HepG2 (cell line): ENCODE data around the gene ZNF157. TPM values are rescaled to one million over a fixed set of nuclear protein-coding genes. Genes with fewer than 3 reads are reported as not detected.

Experiments used
- ATAC-seq: fragments of 200-7000 bp; cut with Tn5 transposase; 3 replicates; pipeline ENCODE4 v1.9.1; 2020; ENCODE audit warnings: mild to moderate bottlenecking, moderate library complexity
- BruUV-seq: library from RNA; stranded (reverse); fragments of 400-500 nt; replicated peaks from 2 replicates; lab custom pipeline; 2021; lab: Mats Ljungman, UMichigan
- CTCF ChIA-PET: fragments of 300-600 bp; formaldehyde crosslinking; extraction: SDS; loops from one replicate; lab custom pipeline; 2021; ENCODE audit warnings: low total read pairs, inconsistent platforms, low intra/inter-chr PET ratio; lab: Yijun Ruan, JAX
- POLR2A ChIA-PET: fragments of 350-600 bp; sonication (Branson Sonifier 250); formaldehyde crosslinking; loops from one replicate; lab custom pipeline; 2020; ENCODE audit warnings: antibody characterized with exemption, inconsistent platforms; lab: Yijun Ruan, JAX
- DNase-seq: peaks from one replicate; pipeline ENCODE4 v3.0.0-alpha.2; 2015; ENCODE audit warnings: low spot score
- FAIRE-seq: peaks from 3 replicates; lab custom pipeline; 2011; peaks lifted over from hg19 to GRCh38; lab: Jason Lieb, UNC
- H2AFZ ChIP-seq: one replicate; pipeline ENCODE4 v1.6.1; 2011; ENCODE audit warnings: low read length, inconsistent platforms
- H3K27ac ChIP-seq: fragments of 300-600 bp; 3 replicates; pipeline ENCODE4 v1.8.0; 2011; ENCODE audit warnings: mixed run types, mild to moderate bottlenecking, mixed read lengths, low read length, inconsistent platforms; ENCODE audit not compliant: insufficient read depth; ENCODE audit errors: extremely low read length
- H3K27me3 ChIP-seq, 2 experiments: fragments of 200-600 bp in 1 of 2; 2 replicates in 1 of 2; 3 replicates in 1 of 2; pipeline versions ENCODE4 v1.6.0 to v1.8.0; 2011; ENCODE audit warnings: low read length in 2 of 2, mild to moderate bottlenecking in 2 of 2, moderate library complexity in 2 of 2, inconsistent platforms in 1 of 2; ENCODE audit not compliant: insufficient read depth in 2 of 2, control insufficient read depth in 1 of 2
- H3K36me3 ChIP-seq, 2 experiments: fragments of 200-600 bp in 1 of 2; replicated peaks in 1 of 2; 2 replicates in 1 of 2; 3 replicates in 1 of 2; pipeline versions ENCODE4 v1.5.1 to v1.8.0; 2011; ENCODE audit warnings: low read length in 2 of 2, inconsistent platforms in 1 of 2; ENCODE audit not compliant: insufficient read depth in 2 of 2, control insufficient read depth in 1 of 2
- H3K4me1 ChIP-seq: 2 replicates; pipeline ENCODE4 v1.5.1; 2012; ENCODE audit warnings: low read length, inconsistent platforms; ENCODE audit not compliant: insufficient read depth
- H3K4me2 ChIP-seq: 2 replicates; pipeline ENCODE4 v1.6.0; 2011; ENCODE audit warnings: low read depth, low read length, inconsistent platforms
- H3K4me3 ChIP-seq, 3 experiments: fragments of 200-600 bp in 1 of 3; sonication (generic), shearing (Covaris generic) in 1 of 3; replicated peaks in 1 of 3; 2 replicates each; pipeline ENCODE4 v1.5.1; 2011 to 2016; ENCODE audit warnings: low read length in 3 of 3, inconsistent platforms in 2 of 3, low read depth in 2 of 3, mild to moderate bottlenecking in 2 of 3, control low read depth in 1 of 3, mixed read lengths in 1 of 3; ENCODE audit not compliant: insufficient read depth in 1 of 3
- H3K79me2 ChIP-seq: one replicate; pipeline ENCODE4 v1.6.1; 2011; ENCODE audit warnings: low read length, inconsistent platforms; ENCODE audit not compliant: insufficient read depth
- H3K9ac ChIP-seq: 2 replicates; pipeline ENCODE4 v1.6.0; 2011; ENCODE audit warnings: mild to moderate bottlenecking, low read depth, low read length, inconsistent platforms; ENCODE audit not compliant: insufficient read depth
- H3K9me3 ChIP-seq: 2 replicates; pipeline ENCODE4 v1.5.1; 2012; ENCODE audit warnings: mild to moderate bottlenecking, low read length
- H4K20me1 ChIP-seq: 2 replicates; pipeline ENCODE4 v1.6.0; 2011; ENCODE audit warnings: inconsistent platforms, mild to moderate bottlenecking, low read length, moderate library complexity; ENCODE audit not compliant: insufficient read depth
- ASH2L ChIP-seq: fragments of 300-600, 200-600 bp; sonication (generic); IDR thresholded peaks from 2 replicates; pipeline ENCODE4 v1.7.0; 2017; ENCODE audit warnings: low read depth, mild to moderate bottlenecking, moderate library complexity, mixed read lengths, low read length; ENCODE audit not compliant: insufficient read length
- ZNF33B ChIP-seq: sonication (generic); formaldehyde crosslinking; IDR thresholded peaks from 2 replicates; pipeline ENCODE4 v1.5.1; 2020; ENCODE audit warnings: mild to moderate bottlenecking, missing genetic modification reagents
- ZNF660 ChIP-seq: sonication (generic); formaldehyde crosslinking; IDR thresholded peaks from 2 replicates; pipeline ENCODE4 v1.5.1; 2020; ENCODE audit warnings: mild to moderate bottlenecking, low read depth, missing genetic modification reagents, borderline replicate concordance
- ZNF747 ChIP-seq: sonication (generic); formaldehyde crosslinking; IDR thresholded peaks from 2 replicates; pipeline ENCODE4 v1.8.1; 2023; ENCODE audit warnings: missing genetic modification reagents, mild to moderate bottlenecking, borderline replicate concordance
- ZSCAN12 ChIP-seq: sonication (generic); formaldehyde crosslinking; IDR thresholded peaks from 2 replicates; pipeline ENCODE4 v1.9.0; 2021; ENCODE audit warnings: mild to moderate bottlenecking, missing genetic modification reagents
- WGBS: methylation state at CpG from one replicate; pipeline ENCODE4 v1.1.6; 2017; ENCODE audit warnings: low lambda C conversion rate; 5-methylcytosine and 5-hydroxymethylcytosine counted together
- in situ Hi-C: cut with HindIII; loops from 2 replicates; pipeline ENCODE4 v1.10.0; 2017; ENCODE audit warnings: low pct_unique_long_range_greater_than_20kb; ENCODE audit not compliant: extremely low pct_ligation_motif_present
- intact Hi-C: fragments of 100-400 bp; cut with micrococcal nuclease; formaldehyde crosslinking; loops from one replicate; pipeline ENCODE4 v1.10.0; 2022; ENCODE audit not compliant: unreplicated experiment
- polyA plus RNA-seq, 8 experiments: library from polyadenylated mRNA; depleted of rRNA in 3 of 8; stranded (reverse) in 7 of 8; unstranded in 1 of 8; fragments of >200 nt; fragmentation: Illumina TruSeq in 4 of 8; extraction: Trizol in 4 of 8; gene quantifications; 2 replicates each; pipeline versions ENCODE4 v1.2.1 to v1.2.3, GENCODE V29; 2011 to 2016; ENCODE audit warnings: low read depth in 4 of 8, missing spikeins in 1 of 8, mixed read lengths in 1 of 8; ENCODE audit not compliant: insufficient read depth in 1 of 8
- total RNA-seq, 5 experiments: library from RNA; depleted of rRNA; stranded (reverse); fragments of >200 nt; fragmentation: Illumina TruSeq; extraction: Trizol; gene quantifications; 2 replicates each; pipeline ENCODE4 v1.2.3, GENCODE V29; 2016; ENCODE audit warnings: low read depth in 1 of 5
- TF ChIP-seq, protein P1 (sequence below): fragments of 450-650 bp; IDR thresholded peaks from 2 replicates; pipeline ENCODE4 v1.6.1; 2017
- TF ChIP-seq, protein P2 (sequence below): sonication (generic); formaldehyde crosslinking; IDR thresholded peaks from 2 replicates; pipeline ENCODE4 v1.9.0; 2021; ENCODE audit warnings: missing genetic modification reagents, mild to moderate bottlenecking, borderline replicate concordance
- TF ChIP-seq, protein P3 (sequence below), 2 experiments: fragments of 450-650 bp in 1 of 2; sonication (generic) in 1 of 2; formaldehyde crosslinking in 1 of 2; IDR thresholded peaks; 2 replicates each; pipeline versions ENCODE4 v1.6.1 to v1.8.0; 2016 to 2022; ENCODE audit warnings: antibody characterized with exemption in 1 of 2, mild to moderate bottlenecking in 1 of 2, missing genetic modification reagents in 1 of 2

ZNF157 gene
- total and polyA plus RNA-seq, 2 of the 13 experiments (the other 11 are each of a cell fraction or from before 2014, with no cell fraction given): not detected

DNA sequence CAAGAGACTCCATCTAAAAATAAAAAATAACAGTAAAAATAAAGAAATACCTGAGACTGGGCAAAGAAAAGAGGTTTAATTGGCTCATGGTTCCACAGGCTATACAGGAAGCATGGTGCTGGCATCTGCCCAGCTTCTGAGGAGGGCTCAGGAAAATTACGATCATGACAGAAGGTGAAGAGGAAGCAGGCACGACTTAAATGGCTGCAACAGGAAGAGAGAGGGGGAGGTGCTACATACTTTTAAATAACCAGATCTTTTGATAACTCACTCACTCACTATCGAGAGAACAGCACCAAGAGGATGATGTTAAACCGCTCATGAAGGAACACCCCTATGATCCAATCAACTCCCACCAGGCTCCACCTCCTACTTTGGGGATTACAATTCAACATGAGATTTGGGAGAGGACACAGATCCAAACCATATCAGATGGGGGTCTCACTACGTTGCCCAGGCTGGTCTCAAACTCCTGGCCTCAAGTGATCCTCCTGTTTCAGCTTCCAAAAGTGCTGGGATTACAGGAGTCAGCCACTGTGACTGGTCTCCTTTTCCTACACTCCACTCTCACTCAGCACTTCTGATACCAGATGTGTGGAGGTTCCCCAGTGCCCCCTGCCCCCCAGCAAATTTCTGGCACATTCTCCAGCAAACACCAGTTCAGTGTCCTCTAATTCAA lies 11.9 kb upstream of the ZNF157 start (continued):
- TF ChIP-seq, protein P1, sequence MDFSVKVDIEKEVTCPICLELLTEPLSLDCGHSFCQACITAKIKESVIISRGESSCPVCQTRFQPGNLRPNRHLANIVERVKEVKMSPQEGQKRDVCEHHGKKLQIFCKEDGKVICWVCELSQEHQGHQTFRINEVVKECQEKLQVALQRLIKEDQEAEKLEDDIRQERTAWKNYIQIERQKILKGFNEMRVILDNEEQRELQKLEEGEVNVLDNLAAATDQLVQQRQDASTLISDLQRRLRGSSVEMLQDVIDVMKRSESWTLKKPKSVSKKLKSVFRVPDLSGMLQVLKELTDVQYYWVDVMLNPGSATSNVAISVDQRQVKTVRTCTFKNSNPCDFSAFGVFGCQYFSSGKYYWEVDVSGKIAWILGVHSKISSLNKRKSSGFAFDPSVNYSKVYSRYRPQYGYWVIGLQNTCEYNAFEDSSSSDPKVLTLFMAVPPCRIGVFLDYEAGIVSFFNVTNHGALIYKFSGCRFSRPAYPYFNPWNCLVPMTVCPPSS: no peak
- TF ChIP-seq ZNF747 (CRISPR knock-in tag): no peak

DNA sequence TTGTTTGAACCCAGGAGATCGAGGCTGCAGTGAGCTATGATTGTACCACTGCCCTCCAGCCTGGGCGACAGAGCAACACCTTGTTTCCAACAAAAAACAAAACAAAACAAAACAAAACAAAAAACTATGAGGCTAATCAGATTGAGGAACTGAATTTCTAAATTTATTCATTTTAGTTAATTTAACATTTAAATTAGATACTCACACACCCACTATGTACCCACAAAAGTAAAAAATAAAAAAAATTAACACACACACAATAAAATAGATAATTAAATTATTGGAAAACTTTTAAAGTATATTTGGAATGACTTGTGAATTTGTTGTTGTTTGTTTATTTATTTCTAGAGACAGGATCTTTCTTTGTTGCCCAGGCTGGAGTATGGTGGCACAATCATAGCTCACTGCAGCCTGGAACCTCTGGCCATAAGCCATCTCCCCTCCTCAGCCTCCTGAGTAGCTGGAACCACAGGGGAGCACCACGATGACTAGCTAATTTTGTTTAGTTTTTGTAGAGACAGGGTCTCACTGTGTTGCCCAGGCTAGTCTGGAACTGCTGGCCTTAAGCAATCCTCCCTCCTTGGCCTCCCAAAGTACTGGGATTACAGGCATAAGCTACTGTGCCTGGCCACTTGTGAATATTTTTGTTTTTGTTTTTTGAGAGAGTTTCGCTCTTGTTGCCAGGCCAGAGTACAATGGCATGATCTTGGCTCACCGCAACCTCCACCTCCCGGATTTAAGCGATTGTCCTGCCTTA lies 9.8 kb upstream of the ZNF157 start:
- in situ Hi-C loops (no loop called here), intact Hi-C loops (no loop called here)
- peaks cover 18% of the 10 kb centered on the region for H3K4me1 ChIP-seq
- H3K9me3 ChIP-seq: no peaks in the 10 kb centered on the region
- H3K4me3 ChIP-seq: no peak overlapping the region
- no peaks in the 10 kb centered on the region for H3K27me3 ChIP-seq
- ATAC-seq: no peak
- H3K9ac ChIP-seq: no peak overlapping the region
- H2AFZ ChIP-seq: no peak overlapping the region
- no TSS peak for BruUV-seq
- 91% methylated on average over 6 of the region's 7 CpGs for WGBS
- H3K36me3 ChIP-seq: no peaks in the 10 kb centered on the region
- POLR2A ChIA-PET: no interaction called here
- no peak overlapping the region for H3K27ac ChIP-seq
- FAIRE-seq: no peak
- DNase-seq: no peak
- no peak overlapping the region for H3K4me2 ChIP-seq
- no peaks in the 10 kb centered on the region for H4K20me1 ChIP-seq
- CTCF ChIA-PET: no interaction called here
- H3K79me2 ChIP-seq: no peaks in the 10 kb centered on the region
- TF ChIP-seq ASH2L (no peak), ZNF660 (no peak), ZNF33B (no peak), ZSCAN12 (CRISPR knock-in tag) (no peak)
- TF ChIP-seq, protein P2, sequence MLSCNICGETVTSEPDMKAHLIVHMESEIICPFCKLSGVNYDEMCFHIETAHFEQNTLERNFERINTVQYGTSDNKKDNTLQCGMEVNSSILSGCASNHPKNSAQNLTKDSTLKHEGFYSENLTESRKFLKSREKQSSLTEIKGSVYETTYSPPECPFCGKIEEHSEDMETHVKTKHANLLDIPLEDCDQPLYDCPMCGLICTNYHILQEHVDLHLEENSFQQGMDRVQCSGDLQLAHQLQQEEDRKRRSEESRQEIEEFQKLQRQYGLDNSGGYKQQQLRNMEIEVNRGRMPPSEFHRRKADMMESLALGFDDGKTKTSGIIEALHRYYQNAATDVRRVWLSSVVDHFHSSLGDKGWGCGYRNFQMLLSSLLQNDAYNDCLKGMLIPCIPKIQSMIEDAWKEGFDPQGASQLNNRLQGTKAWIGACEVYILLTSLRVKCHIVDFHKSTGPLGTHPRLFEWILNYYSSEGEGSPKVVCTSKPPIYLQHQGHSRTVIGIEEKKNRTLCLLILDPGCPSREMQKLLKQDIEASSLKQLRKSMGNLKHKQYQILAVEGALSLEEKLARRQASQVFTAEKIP (CRISPR knock-in tag): no peak
- TF ChIP-seq, protein P3, sequence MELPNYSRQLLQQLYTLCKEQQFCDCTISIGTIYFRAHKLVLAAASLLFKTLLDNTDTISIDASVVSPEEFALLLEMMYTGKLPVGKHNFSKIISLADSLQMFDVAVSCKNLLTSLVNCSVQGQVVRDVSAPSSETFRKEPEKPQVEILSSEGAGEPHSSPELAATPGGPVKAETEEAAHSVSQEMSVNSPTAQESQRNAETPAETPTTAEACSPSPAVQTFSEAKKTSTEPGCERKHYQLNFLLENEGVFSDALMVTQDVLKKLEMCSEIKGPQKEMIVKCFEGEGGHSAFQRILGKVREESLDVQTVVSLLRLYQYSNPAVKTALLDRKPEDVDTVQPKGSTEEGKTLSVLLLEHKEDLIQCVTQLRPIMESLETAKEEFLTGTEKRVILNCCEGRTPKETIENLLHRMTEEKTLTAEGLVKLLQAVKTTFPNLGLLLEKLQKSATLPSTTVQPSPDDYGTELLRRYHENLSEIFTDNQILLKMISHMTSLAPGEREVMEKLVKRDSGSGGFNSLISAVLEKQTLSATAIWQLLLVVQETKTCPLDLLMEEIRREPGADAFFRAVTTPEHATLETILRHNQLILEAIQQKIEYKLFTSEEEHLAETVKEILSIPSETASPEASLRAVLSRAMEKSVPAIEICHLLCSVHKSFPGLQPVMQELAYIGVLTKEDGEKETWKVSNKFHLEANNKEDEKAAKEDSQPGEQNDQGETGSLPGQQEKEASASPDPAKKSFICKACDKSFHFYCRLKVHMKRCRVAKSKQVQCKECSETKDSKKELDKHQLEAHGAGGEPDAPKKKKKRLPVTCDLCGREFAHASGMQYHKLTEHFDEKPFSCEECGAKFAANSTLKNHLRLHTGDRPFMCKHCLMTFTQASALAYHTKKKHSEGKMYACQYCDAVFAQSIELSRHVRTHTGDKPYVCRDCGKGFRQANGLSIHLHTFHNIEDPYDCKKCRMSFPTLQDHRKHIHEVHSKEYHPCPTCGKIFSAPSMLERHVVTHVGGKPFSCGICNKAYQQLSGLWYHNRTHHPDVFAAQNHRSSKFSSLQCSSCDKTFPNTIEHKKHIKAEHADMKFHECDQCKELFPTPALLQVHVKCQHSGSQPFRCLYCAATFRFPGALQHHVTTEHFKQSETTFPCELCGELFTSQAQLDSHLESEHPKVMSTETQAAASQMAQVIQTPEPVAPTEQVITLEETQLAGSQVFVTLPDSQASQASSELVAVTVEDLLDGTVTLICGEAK (IDR thresholded peaks at IDR 0.05): no peak
- TF ChIP-seq, protein P3 (CRISPR knock-in tag; IDR thresholded peaks at IDR 0.05): no peak
